ENCODE data around the gene CASS4.

The CASS4 gene

GRCh38 chr20:56449459-56449858 is 37.4 kb downstream of the CASS4 start:
- DNase-seq, result no peak

- no peak for DNase-seq
These were observed 39.2 kb downstream of the CASS4 start for GRCh38 chr20:56451056-56451765.

GRCh38 chr20:56453352-56453751 is 41.3 kb downstream of the CASS4 start:
- DNase-seq, result no peak

GRCh38 chr20:56454754-56455153 is 42.7 kb downstream of the CASS4 start:
- no peak for DNase-seq

GRCh38 chr20:56458206-56458821 is 46.3 kb downstream of the CASS4 start:
- no peak for DNase-seq

- DNase-seq, result peak in 1 of 2 donors; percentile 24
These were observed 48.4 kb downstream of the CASS4 start for GRCh38 chr20:56460459-56460858.

- no peak for DNase-seq
These were observed 49.5 kb downstream of the CASS4 start for GRCh38 chr20:56461576-56461975.

- DNase-seq, result no peak
These were observed 51.4 kb downstream of the CASS4 start for GRCh38 chr20:56463428-56463827.

- DNase-seq, result no peak
These were observed 53.9 kb downstream of the CASS4 start for GRCh38 chr20:56465997-56466396.

GRCh38 chr20:56467968-56468315 is 55.9 kb downstream of the CASS4 start:
- DNase-seq, result no peak

GRCh38 chr20:56468316-56469076 is 56.4 kb downstream of the CASS4 start, which contains the start of gene RTF2:
Gene RTF2, plus strand, starts transcription at chr20:56468627. Its CDS starts 71 bp downstream, at chr20:56468698.
- peak; percentile 96 to 97 for DNase-seq

GRCh38 chr20:56469077-56469449 is 57.0 kb downstream of the CASS4 start:
- no peak for DNase-seq

- no peak for DNase-seq
These were observed 71.9 kb downstream of the CASS4 start for GRCh38 chr20:56483970-56484369.

- no peak for DNase-seq
These were observed 75.2 kb downstream of the CASS4 start for GRCh38 chr20:56487216-56487615.

GRCh38 chr20:56488566-56488965 is 76.5 kb downstream of the CASS4 start:
- DNase-seq, result no peak

- DNase-seq, result no peak
These were observed 89.1 kb downstream of the CASS4 start for GRCh38 chr20:56501116-56501515.

GRCh38 chr20:56503916-56504315 is 91.9 kb downstream of the CASS4 start:
- DNase-seq, result no peak

GRCh38 chr20:56504373-56505005 is 92.4 kb downstream of the CASS4 start:
- peak; percentile 22 to 37 for DNase-seq

GRCh38 chr20:56506103-56506502 is 94.0 kb downstream of the CASS4 start:
- no peak for DNase-seq

All from stimulated activated CD4-positive, alpha-beta T cell treated with anti-CD3 and anti-CD28 coated beads, Interleukin-2, amount 100 ng/mL, for 24 hours (primary cell).